Activated CD8-positive, alpha-beta T cell treated with anti-CD3 and anti-CD28 coated beads for 36 hours (primary cell): Measurements from ENCODE around the gene ARHGAP44. TPM values are rescaled to one million over a fixed set of nuclear protein-coding genes. Genes with fewer than 3 reads are reported as not detected.

Source experiments
- ATAC-seq: fragments of 200-7000 bp; cut with Tn5 transposase; one replicate; pipeline ENCODE4 v1.10.0; 2021; ENCODE audit warnings: mild to moderate bottlenecking, moderate library complexity
- CTCF ChIA-PET: fragments of 350-600 bp; sonication (Branson Sonifier 250); formaldehyde crosslinking; loops from one replicate; lab custom pipeline; 2021; ENCODE audit warnings: antibody characterized with exemption; lab: Charles Lee
- POLR2A ChIA-PET: fragments of 350-600 bp; sonication (Branson Sonifier 250); formaldehyde crosslinking; loops from one replicate; lab custom pipeline; 2021; ENCODE audit warnings: antibody characterized with exemption; lab: Charles Lee
- DNase-seq: peaks from one replicate; pipeline ENCODE4 v3.0.0-alpha.2; 2020
- H3K27ac Mint-ChIP-seq: one replicate; pipeline ENCODE4 v1.8.0; 2021; ENCODE audit warnings: mild to moderate bottlenecking, mixed read lengths
- H3K27me3 Mint-ChIP-seq: one replicate; pipeline ENCODE4 v1.8.0; 2021; ENCODE audit warnings: mixed read lengths
- H3K36me3 Mint-ChIP-seq: one replicate; pipeline ENCODE4 v1.8.0; 2021; ENCODE audit warnings: low read depth, mixed read lengths
- H3K4me1 Mint-ChIP-seq: one replicate; pipeline ENCODE4 v1.8.0; 2021; ENCODE audit warnings: low read depth, mixed read lengths
- H3K4me3 Mint-ChIP-seq: one replicate; pipeline ENCODE4 v1.8.0; 2021; ENCODE audit warnings: mild to moderate bottlenecking, moderate library complexity, mixed read lengths
- H3K9me3 Mint-ChIP-seq: one replicate; pipeline ENCODE4 v1.8.0; 2021; ENCODE audit warnings: mixed read lengths
- CTCF ChIP-seq: fragments of 200-600 bp; IDR thresholded peaks from one replicate; pipeline ENCODE4 v1.8.0; 2022; ENCODE audit warnings: antibody characterized with exemption, mild to moderate bottlenecking
- intact Hi-C: fragments of 100-400 bp; cut with micrococcal nuclease; formaldehyde crosslinking; loops from one replicate; pipeline ENCODE4 v1.10.0; 2022
- total RNA-seq, 2 experiments: library from RNA; stranded (reverse); gene quantifications; one replicate each; pipeline ENCODE4 v1.2.3, GENCODE V29; 2021

ARHGAP44 gene
- total RNA-seq, 2 experiments from 2014 or later, result 0.22 to 0.50 TPM

- no peak overlapping the region for H3K4me3 Mint-ChIP-seq
- peaks cover 1% of the 10 kb centered on the region for H3K9me3 Mint-ChIP-seq
- H3K27me3 Mint-ChIP-seq, result peaks cover 4% of the 10 kb centered on the region
- DNase-seq, result no peak
- POLR2A ChIA-PET, result no interaction called here
- H3K27ac Mint-ChIP-seq, result no peak overlapping the region
- CTCF ChIA-PET, result no interaction called here
- intact Hi-C loops, result no loop called here
- H3K4me1 Mint-ChIP-seq, result no peaks in the 10 kb centered on the region
- ATAC-seq, result no peak
- no peak for TF ChIP-seq CTCF
- H3K36me3 Mint-ChIP-seq, result no peaks in the 10 kb centered on the region
Measured at GRCh38 chr17:12887088-12887487, 97.8 kb downstream of the ARHGAP44 start.

GRCh38 chr17:12896180-12896785 lies 107.0 kb downstream of the ARHGAP44 start:
- peaks cover 10% of the 10 kb centered on the region for H3K9me3 Mint-ChIP-seq
- ChIA-PET POLR2A (interaction anchor here (0.6 kb wide), 1 partner anchor 94 kb away, joined by 3 read pairs; no protein-coding TSS in a partner anchor), CTCF (no interaction called here)
- no peak overlapping the region for H3K27ac Mint-ChIP-seq
- no peaks in the 10 kb centered on the region for H3K4me1 Mint-ChIP-seq
- intact Hi-C loops, result no loop called here
- no peak overlapping the region for H3K4me3 Mint-ChIP-seq
- no peak for TF ChIP-seq CTCF
- H3K27me3 Mint-ChIP-seq, result peaks cover 2% of the 10 kb centered on the region
- ATAC-seq, result no peak
- H3K36me3 Mint-ChIP-seq, result no peaks in the 10 kb centered on the region
- DNase-seq, result no peak

DNA sequence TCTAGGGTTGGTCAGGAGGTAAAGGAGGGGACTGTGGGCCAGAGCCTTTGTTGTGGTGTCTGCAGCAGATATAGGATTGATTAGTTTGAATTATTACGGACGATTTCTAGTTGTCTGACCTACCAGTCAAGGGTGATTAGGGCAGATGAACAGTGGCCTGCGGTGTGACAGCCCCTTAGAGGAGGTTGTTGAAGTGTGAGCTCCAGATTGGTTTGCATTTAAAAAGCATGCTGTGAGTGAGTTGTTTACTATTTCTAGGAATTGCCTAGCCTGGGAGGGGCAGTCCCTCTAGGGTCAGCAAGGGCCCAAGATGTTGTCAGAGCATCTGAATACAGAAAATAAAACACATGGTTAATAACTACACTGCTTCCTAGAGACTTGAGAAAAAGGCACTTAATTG lies 108.8 kb downstream of the ARHGAP44 start:
- Mint-ChIP-seq H3K36me3 (no peaks in the 10 kb centered on the region), H3K27me3 (peaks cover 4% of the 10 kb centered on the region), H3K4me3 (no peak overlapping the region), H3K27ac (no peak overlapping the region), H3K4me1 (no peaks in the 10 kb centered on the region), H3K9me3 (peaks cover 5% of the 10 kb centered on the region)
- TF ChIP-seq CTCF, result no peak
- ChIA-PET CTCF (no interaction called here), POLR2A (no interaction called here)
- ATAC-seq, result no peak
- intact Hi-C loops, result no loop called here
- no peak for DNase-seq

GRCh38 chr17:12899604-12900003 lies 110.3 kb downstream of the ARHGAP44 start:
- ChIA-PET POLR2A (no interaction called here), CTCF (no interaction called here)
- Mint-ChIP-seq H3K27ac (no peak overlapping the region), H3K36me3 (no peaks in the 10 kb centered on the region), H3K4me1 (no peaks in the 10 kb centered on the region), H3K4me3 (no peak overlapping the region), H3K27me3 (peaks cover 7% of the 10 kb centered on the region), H3K9me3 (peaks cover 3% of the 10 kb centered on the region)
- DNase-seq (no peak), ATAC-seq (no peak)
- intact Hi-C loops, result loop anchor here (10.0 kb wide), 1 partner anchor 1785 kb away; no protein-coding TSS in a partner anchor
- TF ChIP-seq CTCF, result no peak

DNA sequence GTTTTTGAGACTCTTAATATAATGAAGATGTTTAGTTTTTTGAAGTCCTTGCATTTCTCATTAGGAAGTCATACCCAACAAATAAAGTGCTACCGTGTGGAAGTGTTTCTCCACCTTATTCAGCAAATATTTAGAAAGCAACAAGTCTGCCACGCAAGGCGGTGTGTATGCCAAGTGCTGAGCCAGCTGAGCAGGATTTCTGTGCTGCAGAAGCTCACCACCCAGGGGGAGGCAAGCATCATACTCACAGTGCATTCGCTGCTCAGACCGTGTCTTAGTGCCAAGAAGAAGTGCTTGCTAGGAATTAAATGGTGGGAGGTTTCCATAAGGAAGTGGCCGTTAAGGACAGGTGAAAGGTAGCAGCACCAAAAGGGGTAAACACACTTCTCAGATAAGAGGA lies 111.2 kb downstream of the ARHGAP44 start:
- no peak overlapping the region for H3K4me3 Mint-ChIP-seq
- intact Hi-C loops, result loop anchor here (10.0 kb wide), 1 partner anchor 1786 kb away; no protein-coding TSS in a partner anchor
- no peak for TF ChIP-seq CTCF
- peaks cover 3% of the 10 kb centered on the region for H3K9me3 Mint-ChIP-seq
- ChIA-PET POLR2A (no interaction called here), CTCF (no interaction called here)
- ATAC-seq, result no peak
- H3K27ac Mint-ChIP-seq, result no peak overlapping the region
- no peaks in the 10 kb centered on the region for H3K4me1 Mint-ChIP-seq
- H3K36me3 Mint-ChIP-seq, result no peaks in the 10 kb centered on the region
- no peak for DNase-seq
- H3K27me3 Mint-ChIP-seq, result peaks cover 7% of the 10 kb centered on the region
